LNCAP (cell line): ENCODE data around the gene PTPRN.

ENCODE experiments used
- TF ChIP-seq, protein P1 (sequence below): fragments of 450-650 bp; IDR thresholded peaks from 2 replicates; pipeline ENCODE4 v1.5.1; 2017; ENCODE audit warnings: mild to moderate bottlenecking

PTPRN gene

DNA sequence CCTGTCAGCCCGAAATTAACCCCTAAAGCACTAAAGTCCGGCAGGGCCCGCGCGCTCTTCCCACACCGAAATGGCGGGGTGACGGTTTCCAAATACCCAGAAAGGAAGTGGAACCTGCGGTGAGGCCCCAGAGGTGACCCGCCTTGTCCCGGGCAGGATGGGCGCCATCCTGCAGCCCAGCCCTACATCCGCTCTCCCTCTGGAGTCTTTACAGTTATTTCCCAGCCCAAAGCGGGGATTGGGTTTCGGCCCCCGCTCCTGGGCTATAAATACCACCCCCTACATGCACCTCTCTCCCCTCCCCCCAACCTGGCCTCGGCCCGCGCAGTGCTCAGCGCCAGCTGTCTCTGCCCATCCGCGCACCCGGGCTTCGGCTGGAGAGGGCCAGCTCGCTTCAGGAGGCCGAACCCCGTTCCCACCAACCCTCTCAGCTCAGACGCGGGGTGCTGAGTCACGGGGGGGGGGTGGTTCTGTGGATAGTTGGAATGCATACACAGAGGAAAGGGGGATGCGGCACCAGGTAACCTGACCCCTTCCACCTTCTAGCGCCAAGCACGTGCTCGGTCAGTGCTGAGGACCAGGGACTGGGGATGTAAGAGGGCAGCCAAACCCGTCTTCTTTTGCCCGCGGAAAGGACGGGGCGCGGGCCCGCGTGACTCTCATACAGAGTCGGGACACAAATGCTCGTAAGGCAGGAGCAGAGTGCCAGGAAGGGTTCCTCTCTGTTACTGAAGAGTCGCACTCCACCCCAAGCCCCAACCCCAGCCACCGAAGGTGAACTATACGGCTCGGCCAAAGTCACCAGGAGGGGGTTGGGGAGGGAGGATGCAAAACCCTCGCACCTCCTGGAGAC is 56.1 kb downstream of the PTPRN start, which contains the start of gene TUBA4B:
TSS of gene TUBA4B (plus strand) at position 344 of the 853 bp plus-strand sequence. CDS start at position 509, 165 bp downstream.
- TF ChIP-seq, protein P1, sequence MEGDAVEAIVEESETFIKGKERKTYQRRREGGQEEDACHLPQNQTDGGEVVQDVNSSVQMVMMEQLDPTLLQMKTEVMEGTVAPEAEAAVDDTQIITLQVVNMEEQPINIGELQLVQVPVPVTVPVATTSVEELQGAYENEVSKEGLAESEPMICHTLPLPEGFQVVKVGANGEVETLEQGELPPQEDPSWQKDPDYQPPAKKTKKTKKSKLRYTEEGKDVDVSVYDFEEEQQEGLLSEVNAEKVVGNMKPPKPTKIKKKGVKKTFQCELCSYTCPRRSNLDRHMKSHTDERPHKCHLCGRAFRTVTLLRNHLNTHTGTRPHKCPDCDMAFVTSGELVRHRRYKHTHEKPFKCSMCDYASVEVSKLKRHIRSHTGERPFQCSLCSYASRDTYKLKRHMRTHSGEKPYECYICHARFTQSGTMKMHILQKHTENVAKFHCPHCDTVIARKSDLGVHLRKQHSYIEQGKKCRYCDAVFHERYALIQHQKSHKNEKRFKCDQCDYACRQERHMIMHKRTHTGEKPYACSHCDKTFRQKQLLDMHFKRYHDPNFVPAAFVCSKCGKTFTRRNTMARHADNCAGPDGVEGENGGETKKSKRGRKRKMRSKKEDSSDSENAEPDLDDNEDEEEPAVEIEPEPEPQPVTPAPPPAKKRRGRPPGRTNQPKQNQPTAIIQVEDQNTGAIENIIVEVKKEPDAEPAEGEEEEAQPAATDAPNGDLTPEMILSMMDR = no peak

DNA sequence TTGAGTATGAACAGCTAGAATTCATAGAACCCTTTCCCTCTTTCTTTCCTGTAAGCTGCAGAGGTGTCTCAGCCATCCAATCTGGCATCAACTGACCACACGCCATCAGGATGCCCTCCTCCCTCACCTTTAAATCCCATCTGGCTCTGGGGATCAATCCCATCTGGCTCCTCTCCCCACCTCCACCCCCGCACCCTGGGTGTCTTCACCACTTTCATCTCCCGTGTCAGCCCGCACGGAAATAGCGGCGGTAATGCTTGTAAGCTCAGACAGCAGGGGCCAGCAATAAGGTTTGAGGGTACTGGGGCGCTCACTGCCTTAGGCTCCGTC is 56.7 kb downstream of the PTPRN start:
- TF ChIP-seq, protein P1 = no peak

DNA sequence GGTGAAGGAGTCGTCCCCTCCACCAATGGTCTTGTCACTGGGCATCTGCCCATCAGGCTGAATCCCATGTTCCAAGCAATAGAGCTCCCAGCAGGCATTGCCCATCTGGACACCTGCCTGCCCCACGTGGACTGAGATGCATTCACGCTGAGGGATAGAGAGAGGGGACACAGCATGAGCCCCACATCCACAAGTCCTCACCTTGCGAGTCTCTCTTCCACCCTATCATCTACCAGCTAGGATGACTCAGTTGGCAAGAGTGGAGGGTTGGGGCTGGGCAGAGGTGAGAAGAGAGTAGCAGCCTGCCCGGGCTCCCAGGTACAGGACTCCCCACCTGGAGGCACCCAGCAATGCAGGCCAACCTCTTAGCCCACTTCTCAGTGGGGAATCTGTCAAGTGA is 57.1 kb downstream of the PTPRN start:
- TF ChIP-seq, protein P1 = no peak

DNA sequence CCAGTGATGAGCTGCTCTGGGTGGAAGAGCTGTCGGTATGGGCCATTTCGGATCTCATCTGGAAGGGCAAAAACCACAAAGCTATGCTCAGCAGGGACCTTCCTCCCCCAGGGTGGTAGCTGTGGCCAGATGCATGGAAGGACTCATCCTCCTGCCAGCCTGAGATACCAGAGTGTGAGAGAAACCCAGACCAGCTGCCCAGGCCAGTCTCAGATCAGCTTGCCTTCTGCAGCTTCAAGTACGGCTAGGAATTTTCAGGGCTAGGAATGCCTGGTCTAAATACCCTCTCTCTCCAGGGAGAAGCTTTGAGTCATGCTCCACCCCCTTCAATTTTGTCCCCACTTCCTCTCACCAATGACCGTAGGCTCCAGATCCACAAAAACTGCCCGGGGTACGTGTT is 57.5 kb downstream of the PTPRN start:
- TF ChIP-seq, protein P1 = no peak

DNA sequence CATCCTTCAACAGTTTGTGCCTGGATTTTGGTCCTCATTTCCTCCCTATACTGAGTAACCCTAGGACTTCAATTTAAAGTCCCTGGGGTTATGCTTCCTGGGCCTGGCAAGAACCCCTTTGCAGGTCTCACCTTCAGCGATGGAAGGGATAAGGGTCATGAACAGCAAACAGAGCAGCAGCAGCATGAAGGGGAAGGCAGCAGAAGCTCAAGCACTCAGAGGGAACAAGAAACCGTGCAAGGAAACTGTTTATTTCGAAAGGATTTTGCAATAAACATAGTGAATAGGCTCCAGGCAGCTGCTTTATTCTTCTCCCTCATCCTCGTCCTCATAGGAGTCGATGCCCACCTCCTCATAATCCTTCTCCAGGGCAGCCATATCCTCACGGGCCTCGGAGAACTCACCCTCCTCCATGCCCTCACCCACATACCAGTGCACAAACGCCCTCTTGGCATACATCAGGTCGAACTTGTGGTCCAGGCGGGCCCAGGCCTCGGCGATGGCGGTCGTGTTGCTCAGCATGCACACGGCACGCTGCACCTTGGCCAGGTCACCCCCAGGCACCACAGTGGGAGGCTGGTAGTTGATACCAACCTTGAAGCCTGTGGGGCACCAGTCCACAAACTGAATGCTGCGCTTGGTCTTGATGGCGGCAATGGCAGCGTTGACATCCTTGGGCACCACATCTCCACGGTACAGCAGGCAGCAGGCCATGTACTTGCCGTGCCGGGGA is 59.0 kb downstream of the PTPRN start:
- TF ChIP-seq, protein P1 = no peak

DNA sequence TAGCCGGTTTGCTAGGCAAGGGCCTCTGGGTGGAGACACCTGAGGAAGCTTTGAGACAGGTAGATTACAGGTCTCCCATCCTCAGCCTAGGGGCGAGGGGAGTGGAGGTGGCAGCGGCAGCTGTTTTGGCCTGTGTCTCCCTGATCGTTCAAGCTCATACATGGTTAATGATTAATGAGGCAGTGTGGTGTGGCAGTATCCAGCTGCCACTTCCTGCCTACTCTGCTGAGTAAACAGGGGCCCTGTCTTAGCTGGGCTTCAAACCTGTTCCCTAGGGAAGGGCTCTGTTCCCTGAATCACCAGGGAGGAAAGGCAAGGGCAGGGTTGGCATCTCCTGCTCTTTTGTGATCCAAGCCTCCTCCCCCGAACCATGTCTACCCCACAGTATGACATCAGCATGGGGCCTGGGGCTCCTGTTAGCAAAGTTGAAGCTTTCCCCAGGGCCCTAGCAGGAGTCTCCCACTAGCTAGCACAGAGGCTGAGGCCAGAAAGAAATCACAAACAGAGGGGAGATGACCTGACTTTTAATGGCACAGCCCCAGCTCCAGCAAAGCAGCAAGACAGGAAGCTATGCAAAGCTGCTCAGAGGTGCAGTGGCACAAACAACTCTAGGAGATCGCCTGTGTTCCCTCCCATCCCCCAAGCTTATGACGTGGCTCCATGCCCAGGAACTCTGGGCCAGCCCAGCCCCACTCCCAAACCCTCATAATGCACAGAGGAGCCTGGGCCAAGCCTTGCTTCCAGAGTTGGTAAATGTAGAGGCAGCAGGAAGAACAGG is 59.8 kb downstream of the PTPRN start:
- TF ChIP-seq, protein P1 = no peak

DNA sequence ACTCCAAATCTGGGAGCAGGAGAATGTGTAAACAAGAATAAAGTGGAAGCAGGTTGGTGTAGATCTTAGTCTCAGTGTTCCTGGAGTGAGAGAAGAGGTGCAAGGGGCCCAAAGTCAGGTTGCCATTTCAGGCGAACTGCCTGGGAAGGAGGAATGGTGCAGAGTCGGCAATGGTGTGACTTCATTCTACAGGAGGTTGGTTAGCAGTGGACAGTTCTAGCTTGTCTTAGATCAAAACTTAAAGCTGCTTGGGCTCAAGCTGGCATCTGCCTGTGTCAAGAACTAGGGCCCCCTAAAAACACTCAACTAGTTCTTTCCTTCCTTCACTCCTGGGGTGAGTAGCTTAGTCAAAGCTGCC is 60.4 kb downstream of the PTPRN start:
- TF ChIP-seq, protein P1 = no peak
